SK-N-SH treated with all-trans-retinoic acid at 6 μM for 48 hours (cell line): ENCODE results near the gene CFAP65.
A peak's percentile ranks its signal among the peaks of the same experiment; 100 is the strongest.

ENCODE experiments used
- ATAC-seq: fragments of 200-7000 bp; cut with Tn5 transposase; 3 replicates; pipeline ENCODE4 v1.9.1; 2020; ENCODE audit warnings: mild to moderate bottlenecking, moderate library complexity
- ARNTL ChIP-seq: fragments of 450-650 bp; formaldehyde crosslinking; IDR thresholded peaks from 2 replicates; pipeline ENCODE4 v1.5.0; 2020; ENCODE audit warnings: low read depth, mild to moderate bottlenecking, moderate library complexity, borderline replicate concordance
- CSDC2 ChIP-seq: fragments of 250-450 bp; sonication (Bioruptor Pico); IDR thresholded peaks from 2 replicates; pipeline ENCODE4 v1.5.0; 2020; ENCODE audit warnings: mild to moderate bottlenecking, moderate library complexity
- ESRRG ChIP-seq: fragments of 250-450 bp; sonication (Bioruptor Pico); IDR thresholded peaks from 2 replicates; pipeline ENCODE4 v1.6.1; 2021; ENCODE audit warnings: mild to moderate bottlenecking
- GLIS3 ChIP-seq: fragments of 250-450 bp; sonication (Bioruptor Pico); IDR thresholded peaks from 2 replicates; pipeline ENCODE4 v1.5.0; 2020; ENCODE audit warnings: mild to moderate bottlenecking, moderate library complexity
- ISL1 ChIP-seq: fragments of 250-450 bp; sonication (Bioruptor Pico); IDR thresholded peaks from 2 replicates; pipeline ENCODE4 v2.1.2; 2022; ENCODE audit warnings: mild to moderate bottlenecking, moderate library complexity
- PPARA ChIP-seq: fragments of 250-450 bp; sonication (Bioruptor Pico); IDR thresholded peaks from 2 replicates; pipeline ENCODE4 v1.5.0; 2020; ENCODE audit warnings: mild to moderate bottlenecking, borderline replicate concordance
- RARB ChIP-seq: fragments of 250-450 bp; sonication (Bioruptor Pico); IDR thresholded peaks from 2 replicates; pipeline ENCODE4 v1.8.0; 2021; ENCODE audit warnings: mild to moderate bottlenecking, moderate library complexity
- SNAI2 ChIP-seq: fragments of 250-450 bp; sonication (Bioruptor Pico); IDR thresholded peaks from 2 replicates; pipeline ENCODE4 v1.5.0; 2020; ENCODE audit warnings: mild to moderate bottlenecking, moderate library complexity
- TCF4 ChIP-seq: fragments of 250-450 bp; sonication (Bioruptor Pico); IDR thresholded peaks from 2 replicates; pipeline ENCODE4 v1.8.0; 2021; ENCODE audit warnings: mild to moderate bottlenecking, moderate library complexity, borderline replicate concordance
- TOX ChIP-seq: fragments of 250-450 bp; sonication (Bioruptor Pico); IDR thresholded peaks from 2 replicates; pipeline ENCODE4 v1.8.0; 2021; ENCODE audit warnings: mild to moderate bottlenecking, moderate library complexity, borderline replicate concordance
- ZNF565 ChIP-seq: fragments of 450-650 bp; formaldehyde crosslinking; conservative IDR thresholded peaks from 2 replicates; pipeline ENCODE4 v1.5.0; 2020; ENCODE audit warnings: low read depth, mild to moderate bottlenecking, moderate library complexity
- ZNF70 ChIP-seq: fragments of 450-650 bp; formaldehyde crosslinking; IDR thresholded peaks from 2 replicates; pipeline ENCODE4 v1.5.0; 2020; ENCODE audit warnings: mild to moderate bottlenecking, moderate library complexity
- ZNF8 ChIP-seq: fragments of 450-650 bp; formaldehyde crosslinking; IDR thresholded peaks from 2 replicates; pipeline ENCODE4 v1.5.0; 2020; ENCODE audit warnings: mild to moderate bottlenecking, moderate library complexity
- TF ChIP-seq, protein P1 (sequence below): fragments of 250-450 bp; sonication (Bioruptor Pico); IDR thresholded peaks from 2 replicates; pipeline ENCODE4 v1.8.0; 2021; ENCODE audit warnings: low read depth, mild to moderate bottlenecking, moderate library complexity, borderline replicate concordance
- TF ChIP-seq, protein P2 (sequence below): fragments of 250-450 bp; sonication (Bioruptor Pico); IDR thresholded peaks from 2 replicates; pipeline ENCODE4 v1.5.0; 2020; ENCODE audit warnings: mild to moderate bottlenecking, moderate library complexity
- TF ChIP-seq, protein P3 (sequence below): fragments of 250-450 bp; sonication (Bioruptor Pico); IDR thresholded peaks from 2 replicates; pipeline ENCODE4 v1.8.0; 2020; ENCODE audit warnings: mild to moderate bottlenecking, moderate library complexity, borderline replicate concordance
- TF ChIP-seq, protein P4 (sequence below): fragments of 250-450 bp; sonication (Bioruptor Pico); IDR thresholded peaks from 2 replicates; pipeline ENCODE4 v1.5.1; 2020; ENCODE audit warnings: low read depth, mild to moderate bottlenecking, moderate library complexity

Gene CFAP65

DNA sequence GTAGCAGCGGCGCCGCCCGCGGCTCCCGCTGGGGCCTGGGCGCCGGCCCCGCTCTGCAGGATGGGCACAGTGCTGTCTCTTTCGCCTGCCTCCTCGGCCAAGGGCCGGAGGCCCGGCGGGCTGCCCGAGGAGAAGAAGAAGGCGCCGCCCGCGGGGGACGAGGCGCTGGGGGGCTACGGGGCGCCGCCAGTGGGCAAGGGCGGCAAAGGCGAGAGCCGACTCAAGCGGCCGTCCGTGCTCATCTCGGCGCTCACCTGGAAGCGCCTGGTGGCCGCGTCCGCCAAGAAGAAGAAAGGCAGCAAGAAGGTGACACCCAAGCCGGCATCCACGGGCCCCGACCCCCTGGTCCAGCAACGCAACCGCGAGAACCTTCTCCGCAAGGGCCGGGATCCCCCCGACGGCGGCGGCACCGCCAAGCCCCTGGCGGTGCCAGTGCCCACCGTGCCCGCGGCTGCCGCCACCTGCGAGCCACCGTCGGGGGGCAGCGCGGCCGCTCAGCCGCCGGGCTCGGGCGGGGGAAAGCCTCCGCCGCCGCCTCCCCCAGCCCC lies 81.5 kb downstream of the CFAP65 start:
- TF ChIP-seq, protein P1, sequence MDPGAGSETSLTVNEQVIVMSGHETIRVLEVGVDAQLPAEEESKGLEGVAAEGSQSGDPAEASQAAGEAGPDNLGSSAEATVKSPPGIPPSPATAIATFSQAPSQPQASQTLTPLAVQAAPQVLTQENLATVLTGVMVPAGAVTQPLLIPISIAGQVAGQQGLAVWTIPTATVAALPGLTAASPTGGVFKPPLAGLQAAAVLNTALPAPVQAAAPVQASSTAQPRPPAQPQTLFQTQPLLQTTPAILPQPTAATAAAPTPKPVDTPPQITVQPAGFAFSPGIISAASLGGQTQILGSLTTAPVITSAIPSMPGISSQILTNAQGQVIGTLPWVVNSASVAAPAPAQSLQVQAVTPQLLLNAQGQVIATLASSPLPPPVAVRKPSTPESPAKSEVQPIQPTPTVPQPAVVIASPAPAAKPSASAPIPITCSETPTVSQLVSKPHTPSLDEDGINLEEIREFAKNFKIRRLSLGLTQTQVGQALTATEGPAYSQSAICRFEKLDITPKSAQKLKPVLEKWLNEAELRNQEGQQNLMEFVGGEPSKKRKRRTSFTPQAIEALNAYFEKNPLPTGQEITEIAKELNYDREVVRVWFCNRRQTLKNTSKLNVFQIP = no peak
- TF ChIP-seq, protein P2, sequence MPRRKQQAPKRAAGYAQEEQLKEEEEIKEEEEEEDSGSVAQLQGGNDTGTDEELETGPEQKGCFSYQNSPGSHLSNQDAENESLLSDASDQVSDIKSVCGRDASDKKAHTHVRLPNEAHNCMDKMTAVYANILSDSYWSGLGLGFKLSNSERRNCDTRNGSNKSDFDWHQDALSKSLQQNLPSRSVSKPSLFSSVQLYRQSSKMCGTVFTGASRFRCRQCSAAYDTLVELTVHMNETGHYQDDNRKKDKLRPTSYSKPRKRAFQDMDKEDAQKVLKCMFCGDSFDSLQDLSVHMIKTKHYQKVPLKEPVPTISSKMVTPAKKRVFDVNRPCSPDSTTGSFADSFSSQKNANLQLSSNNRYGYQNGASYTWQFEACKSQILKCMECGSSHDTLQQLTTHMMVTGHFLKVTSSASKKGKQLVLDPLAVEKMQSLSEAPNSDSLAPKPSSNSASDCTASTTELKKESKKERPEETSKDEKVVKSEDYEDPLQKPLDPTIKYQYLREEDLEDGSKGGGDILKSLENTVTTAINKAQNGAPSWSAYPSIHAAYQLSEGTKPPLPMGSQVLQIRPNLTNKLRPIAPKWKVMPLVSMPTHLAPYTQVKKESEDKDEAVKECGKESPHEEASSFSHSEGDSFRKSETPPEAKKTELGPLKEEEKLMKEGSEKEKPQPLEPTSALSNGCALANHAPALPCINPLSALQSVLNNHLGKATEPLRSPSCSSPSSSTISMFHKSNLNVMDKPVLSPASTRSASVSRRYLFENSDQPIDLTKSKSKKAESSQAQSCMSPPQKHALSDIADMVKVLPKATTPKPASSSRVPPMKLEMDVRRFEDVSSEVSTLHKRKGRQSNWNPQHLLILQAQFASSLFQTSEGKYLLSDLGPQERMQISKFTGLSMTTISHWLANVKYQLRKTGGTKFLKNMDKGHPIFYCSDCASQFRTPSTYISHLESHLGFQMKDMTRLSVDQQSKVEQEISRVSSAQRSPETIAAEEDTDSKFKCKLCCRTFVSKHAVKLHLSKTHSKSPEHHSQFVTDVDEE = no peak
- TF ChIP-seq ARNTL (CRISPR knock-in tag) (no peak), RARB (CRISPR knock-in tag) (no peak), GLIS3 (no peak), ISL1 (no peak), ZNF565 (CRISPR knock-in tag) (no peak), PPARA (no peak), SNAI2 (CRISPR knock-in tag) (no peak), CSDC2 (no peak), TOX (no peak), ESRRG (CRISPR knock-in tag) (no peak)
- TF ChIP-seq, protein P3, sequence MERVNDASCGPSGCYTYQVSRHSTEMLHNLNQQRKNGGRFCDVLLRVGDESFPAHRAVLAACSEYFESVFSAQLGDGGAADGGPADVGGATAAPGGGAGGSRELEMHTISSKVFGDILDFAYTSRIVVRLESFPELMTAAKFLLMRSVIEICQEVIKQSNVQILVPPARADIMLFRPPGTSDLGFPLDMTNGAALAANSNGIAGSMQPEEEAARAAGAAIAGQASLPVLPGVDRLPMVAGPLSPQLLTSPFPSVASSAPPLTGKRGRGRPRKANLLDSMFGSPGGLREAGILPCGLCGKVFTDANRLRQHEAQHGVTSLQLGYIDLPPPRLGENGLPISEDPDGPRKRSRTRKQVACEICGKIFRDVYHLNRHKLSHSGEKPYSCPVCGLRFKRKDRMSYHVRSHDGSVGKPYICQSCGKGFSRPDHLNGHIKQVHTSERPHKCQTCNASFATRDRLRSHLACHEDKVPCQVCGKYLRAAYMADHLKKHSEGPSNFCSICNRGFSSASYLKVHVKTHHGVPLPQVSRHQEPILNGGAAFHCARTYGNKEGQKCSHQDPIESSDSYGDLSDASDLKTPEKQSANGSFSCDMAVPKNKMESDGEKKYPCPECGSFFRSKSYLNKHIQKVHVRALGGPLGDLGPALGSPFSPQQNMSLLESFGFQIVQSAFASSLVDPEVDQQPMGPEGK (CRISPR knock-in tag) = no peak
- TF ChIP-seq, all 23 proteins: peak for 0
- no peak for ATAC-seq

DNA sequence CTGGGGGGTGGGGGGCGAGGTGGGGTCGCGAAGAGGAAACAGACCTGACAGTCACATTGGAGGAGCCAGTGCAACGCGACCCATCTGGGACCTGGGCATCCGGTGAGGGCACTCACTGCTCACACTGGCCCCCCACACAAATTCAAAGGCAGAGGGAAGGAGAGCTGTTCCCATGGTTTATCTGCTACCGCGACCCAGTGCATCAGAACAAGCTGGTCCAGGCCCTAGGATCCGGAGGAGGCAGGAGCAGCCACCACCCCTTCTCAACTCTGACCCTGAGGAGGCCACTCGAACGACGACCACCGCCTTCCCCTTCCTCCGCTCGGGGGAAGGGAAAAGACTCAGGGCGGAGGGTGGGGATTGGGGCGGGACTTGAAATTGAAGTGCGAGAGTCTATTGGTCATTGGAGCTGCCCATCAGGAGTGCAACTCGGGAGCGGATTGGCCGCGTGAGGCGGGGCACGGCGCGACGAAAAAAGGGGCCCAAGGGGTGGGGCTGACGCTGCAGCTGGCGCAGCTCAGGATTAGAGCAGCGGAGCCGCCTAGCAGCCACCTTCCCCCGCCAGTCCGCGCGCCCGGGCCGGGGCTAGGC lies 82.1 kb downstream of the CFAP65 start, which contains the start of gene CDK5R2:
CDK5R2 (plus strand) TSS at position 526 of the 591 bp plus-strand sequence. CDS start 155 bp downstream, outside the sequence.
- ATAC-seq = peak; percentile 86
- TF ChIP-seq, protein P1 = no peak
- TF ChIP-seq ZNF70 (CRISPR knock-in tag) (no peak), RARB (CRISPR knock-in tag) (no peak), ZNF8 (CRISPR knock-in tag) (no peak), CSDC2 (no peak), TCF4 (CRISPR knock-in tag) (no peak), SNAI2 (CRISPR knock-in tag) (no peak), ISL1 (no peak)
- TF ChIP-seq, protein P3 (CRISPR knock-in tag) = no peak
- TF ChIP-seq, protein P2 = no peak
- TF ChIP-seq, protein P4, sequence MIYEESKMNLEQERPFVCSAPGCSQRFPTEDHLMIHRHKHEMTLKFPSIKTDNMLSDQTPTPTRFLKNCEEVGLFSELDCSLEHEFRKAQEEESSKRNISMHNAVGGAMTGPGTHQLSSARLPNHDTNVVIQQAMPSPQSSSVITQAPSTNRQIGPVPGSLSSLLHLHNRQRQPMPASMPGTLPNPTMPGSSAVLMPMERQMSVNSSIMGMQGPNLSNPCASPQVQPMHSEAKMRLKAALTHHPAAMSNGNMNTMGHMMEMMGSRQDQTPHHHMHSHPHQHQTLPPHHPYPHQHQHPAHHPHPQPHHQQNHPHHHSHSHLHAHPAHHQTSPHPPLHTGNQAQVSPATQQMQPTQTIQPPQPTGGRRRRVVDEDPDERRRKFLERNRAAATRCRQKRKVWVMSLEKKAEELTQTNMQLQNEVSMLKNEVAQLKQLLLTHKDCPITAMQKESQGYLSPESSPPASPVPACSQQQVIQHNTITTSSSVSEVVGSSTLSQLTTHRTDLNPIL (CRISPR knock-in tag) = no peak
